ENCODE measurements around the gene TPO. TPM values are rescaled to one million over a fixed set of nuclear protein-coding genes. Genes with fewer than 3 reads are reported as not detected.
"Not testable (repeated sequence)": the region's sequence is repeated elsewhere in the genome, so short reads cannot be mapped to it uniquely, and the experiment has no call there.

The TPO gene
- total RNA-seq, 4 donors from 2014 or later, result 7.2 to 32.6 (median 16.6) TPM

GRCh38 chr2:1512321-1513289 is 99.3 kb downstream of the TPO start:
- H3K4me1 ChIP-seq, result no peaks in the 10 kb centered on the region
- 81 to 82% methylated on average over 28 to 35 of the region's 36 CpGs for WGBS, 2 donors
- no peaks in the 10 kb centered on the region for H3K27me3 ChIP-seq
- DNase-seq (ENCODE audit: low spot score in 2 of 2), result no peak
- H3K4me3 ChIP-seq, result no peak overlapping the region
- no peak for TF ChIP-seq EP300 (IDR thresholded peaks at IDR 0.05)
- no peaks in the 10 kb centered on the region for H3K9me3 ChIP-seq
- H3K36me3 ChIP-seq, result no peaks in the 10 kb centered on the region
- no peak overlapping the region for H3K27ac ChIP-seq

- 75 to 76% methylated on average over 17 to 18 of the region's 18 CpGs for WGBS, 2 donors
- no peaks in the 10 kb centered on the region for H3K9me3 ChIP-seq
- H3K4me1 ChIP-seq, result no peaks in the 10 kb centered on the region
- H3K4me3 ChIP-seq, result no peak overlapping the region
- H3K27me3 ChIP-seq, result no peaks in the 10 kb centered on the region
- H3K27ac ChIP-seq, result no peak overlapping the region
- TF ChIP-seq EP300 (IDR thresholded peaks at IDR 0.05) (no peak), CTCF (IDR thresholded peaks at IDR 0.05) (no peak), POLR2A (IDR thresholded peaks at IDR 0.05) (no peak)
- DNase-seq (ENCODE audit: low spot score in 2 of 2), result no peak
- no peaks in the 10 kb centered on the region for H3K36me3 ChIP-seq
Observed at GRCh38 chr2:1514391-1515072, 101.3 kb downstream of the TPO start.

- 59 to 76% methylated on average over 7 to 8 of the region's 8 CpGs for WGBS, 2 donors
- TF ChIP-seq POLR2A (IDR thresholded peaks at IDR 0.05) (no peak), EP300 (IDR thresholded peaks at IDR 0.05) (no peak), CTCF (IDR thresholded peaks at IDR 0.05) (no peak)
- DNase-seq (ENCODE audit: low spot score in 2 of 2), result no peak
- no peaks in the 10 kb centered on the region for H3K9me3 ChIP-seq
- no peak overlapping the region for H3K27ac ChIP-seq
- no peaks in the 10 kb centered on the region for H3K4me1 ChIP-seq
- no peaks in the 10 kb centered on the region for H3K36me3 ChIP-seq
- no peak overlapping the region for H3K4me3 ChIP-seq
- no peaks in the 10 kb centered on the region for H3K27me3 ChIP-seq
Observed at GRCh38 chr2:1515073-1515430, 101.8 kb downstream of the TPO start.

- DNase-seq (ENCODE audit: low spot score in 2 of 2), result no peak
- no peaks in the 10 kb centered on the region for H3K36me3 ChIP-seq
- WGBS, 2 donors, result 86 to 90% methylated on average over 23 of the region's 23 CpGs
- no peaks in the 10 kb centered on the region for H3K27me3 ChIP-seq
- TF ChIP-seq POLR2A (IDR thresholded peaks at IDR 0.05) (no peak), CTCF (IDR thresholded peaks at IDR 0.05) (no peak), EP300 (IDR thresholded peaks at IDR 0.05) (no peak)
- H3K4me1 ChIP-seq, result no peaks in the 10 kb centered on the region
- H3K27ac ChIP-seq, result no peak overlapping the region
- H3K9me3 ChIP-seq, result no peaks in the 10 kb centered on the region
- no peak overlapping the region for H3K4me3 ChIP-seq
Observed at GRCh38 chr2:1515986-1516797, 102.9 kb downstream of the TPO start.

- Histone ChIP-seq H3K4me1 (no peaks in the 10 kb centered on the region), H3K27me3 (no peaks in the 10 kb centered on the region), H3K9me3 (no peaks in the 10 kb centered on the region), H3K27ac (no peak overlapping the region), H3K4me3 (no peak overlapping the region), H3K36me3 (no peaks in the 10 kb centered on the region)
- WGBS, 2 donors, result 91% methylated on average over 7 of the region's 7 CpGs
- no peak for TF ChIP-seq CTCF (IDR thresholded peaks at IDR 0.05)
- no peak for TF ChIP-seq POLR2A (IDR thresholded peaks at IDR 0.05)
- TF ChIP-seq EP300 (IDR thresholded peaks at IDR 0.05), result no peak
- DNase-seq (ENCODE audit: low spot score in 2 of 2), result no peak
Observed at GRCh38 chr2:1516798-1517060, 103.5 kb downstream of the TPO start.

GRCh38 chr2:1517291-1517690 is 104.0 kb downstream of the TPO start:
- not testable (repeated sequence) for DNase-seq (ENCODE audit: low spot score in 2 of 2); H3K27ac ChIP-seq; H3K36me3 ChIP-seq; H3K4me3 ChIP-seq; H3K9me3 ChIP-seq; H3K4me1 ChIP-seq; H3K27me3 ChIP-seq
- 67 to 82% methylated on average over 5 of the region's 5 CpGs for WGBS, 2 donors
